Naive thymus-derived CD8-positive, alpha-beta T cell (primary cell): Measurements from ENCODE around the gene MACIR. TPM values are rescaled to one million over a fixed set of nuclear protein-coding genes. Genes with fewer than 3 reads are reported as not detected.

Source experiments
- ATAC-seq, 2 donors: fragments of 150-1000 bp; cut with Tn5 transposase in 1 of 2; sonication (Bioruptor Pico), chemical (Tn5 transposase) in 1 of 2; 1 replicate in 1 of 2; 2 replicates in 1 of 2; pipeline ENCODE4 v1.10.0; 2021; ENCODE audit warnings: mild to moderate bottlenecking in 2 of 2, moderate library complexity in 2 of 2
- POLR2A ChIA-PET: fragments of 350-600 bp; sonication (Branson Sonifier 250); formaldehyde crosslinking; loops from one replicate; lab custom pipeline; 2021; ENCODE audit warnings: antibody characterized with exemption; lab: Charles Lee
- DNase-seq, 10 donors: peaks; one replicate each; pipeline versions ENCODE4 v3.0.0 to v3.0.0-alpha.2; 2020 to 2022
- H3K27ac Mint-ChIP-seq, 10 donors: one replicate each; pipeline ENCODE4 v1.8.0; 2020 to 2022; ENCODE audit warnings: mild to moderate bottlenecking in 10 of 10, mixed read lengths in 10 of 10, moderate library complexity in 4 of 10, inconsistent platforms in 1 of 10
- H3K27me3 Mint-ChIP-seq, 5 donors: one replicate each; pipeline ENCODE4 v1.8.0; 2021 to 2022; ENCODE audit warnings: mixed read lengths in 5 of 5
- H3K36me3 Mint-ChIP-seq, 3 donors: one replicate each; pipeline ENCODE4 v1.8.0; 2020 to 2022; ENCODE audit warnings: mixed read lengths in 3 of 3, mild to moderate bottlenecking in 2 of 3, inconsistent platforms in 1 of 3
- H3K4me1 Mint-ChIP-seq, 4 donors: one replicate each; pipeline ENCODE4 v1.8.0; 2021 to 2022; ENCODE audit warnings: mixed read lengths in 4 of 4
- H3K4me3 Mint-ChIP-seq, 10 donors: one replicate each; pipeline ENCODE4 v1.8.0; 2020 to 2022; ENCODE audit warnings: mild to moderate bottlenecking in 10 of 10, mixed read lengths in 10 of 10, moderate library complexity in 6 of 10, inconsistent platforms in 1 of 10
- H3K9me3 Mint-ChIP-seq, 9 donors: one replicate each; pipeline ENCODE4 v1.8.0; 2020 to 2022; ENCODE audit warnings: mixed read lengths in 9 of 9, mild to moderate bottlenecking in 3 of 9, inconsistent platforms in 1 of 9, moderate library complexity in 1 of 9
- polyA plus RNA-seq, 3 donors: library from polyadenylated mRNA; unstranded; fragments of 300-500 nt; fragmentation: Illumina TruSeq; gene quantifications; one replicate each; pipeline ENCODE4 v1.2.3, GENCODE V29; 2021
- total RNA-seq, 8 experiments: library from RNA in 2 of 8; stranded (reverse) in 2 of 8; gene quantifications; one replicate each; pipeline ENCODE4 v1.2.3 and lab custom pipeline; 2021 to 2026

The MACIR gene
- total and polyA plus RNA-seq, 5 experiments from 2014 or later = 0.76 to 2.2 (median 1.2) TPM

GRCh38 chr5:103224118-103224893 is 34.3 kb upstream of the MACIR start:
- no peak overlapping the region for H3K4me3 Mint-ChIP-seq
- ATAC-seq = peak; percentile 82 to 91
- H3K27ac Mint-ChIP-seq = peak overlapping the region in 1 of 10 donors; percentile 30

GRCh38 chr5:103224894-103225246 is 33.7 kb upstream of the MACIR start:
- DNase-seq (no peak), ATAC-seq (no peak)
- H3K4me1 Mint-ChIP-seq = peaks cover 0 to 2% (median 0%) of the 10 kb centered on the region in 4 donors
- no peak overlapping the region for H3K4me3 Mint-ChIP-seq
- no peak overlapping the region for H3K27ac Mint-ChIP-seq
- H3K27me3 Mint-ChIP-seq = peaks cover 1 to 31% (median 13%) of the 10 kb centered on the region in 5 donors
- POLR2A ChIA-PET = no interaction called here
- H3K36me3 Mint-ChIP-seq = peaks cover 0 to 9% (median 0%) of the 10 kb centered on the region in 3 donors
- no peaks in the 10 kb centered on the region for H3K9me3 Mint-ChIP-seq

More at GRCh38 chr5:103224118-103224893, 34.3 kb upstream of the MACIR start:
- H3K27me3 Mint-ChIP-seq = peaks cover 1 to 31% (median 13%) of the 10 kb centered on the region in 5 donors
- peaks cover 0 to 13% (median 0%) of the 10 kb centered on the region in 3 donors for H3K36me3 Mint-ChIP-seq
- POLR2A ChIA-PET = no interaction called here
- peak in 7 of 10 donors; percentile 14 to 51 (median 25) for DNase-seq
- peaks cover 0 to 2% (median 0%) of the 10 kb centered on the region in 4 donors for H3K4me1 Mint-ChIP-seq
- H3K9me3 Mint-ChIP-seq = peaks cover 0 to 4% (median 0%) of the 10 kb centered on the region in 9 donors

GRCh38 chr5:103228061-103228460 is 30.5 kb upstream of the MACIR start:
- peaks cover 0 to 2% (median 0%) of the 10 kb centered on the region in 4 donors for H3K4me1 Mint-ChIP-seq
- H3K4me3 Mint-ChIP-seq = no peak overlapping the region
- ATAC-seq (no peak), DNase-seq (no peak)
- H3K9me3 Mint-ChIP-seq = no peaks in the 10 kb centered on the region
- H3K27ac Mint-ChIP-seq = no peak overlapping the region
- H3K27me3 Mint-ChIP-seq = peaks cover 1 to 31% (median 13%) of the 10 kb centered on the region in 5 donors
- POLR2A ChIA-PET = no interaction called here
- peaks cover 0 to 5% (median 0%) of the 10 kb centered on the region in 3 donors for H3K36me3 Mint-ChIP-seq

- DNase-seq = no peak
- H3K27ac Mint-ChIP-seq = no peak overlapping the region
- H3K27me3 Mint-ChIP-seq = peaks cover 1 to 31% (median 13%) of the 10 kb centered on the region in 5 donors
- H3K4me1 Mint-ChIP-seq = peaks cover 0 to 2% (median 0%) of the 10 kb centered on the region in 4 donors
- POLR2A ChIA-PET = no interaction called here
- H3K36me3 Mint-ChIP-seq = peaks cover 0 to 5% (median 0%) of the 10 kb centered on the region in 3 donors
- H3K4me3 Mint-ChIP-seq = no peak overlapping the region
- no peak for ATAC-seq
- H3K9me3 Mint-ChIP-seq = no peaks in the 10 kb centered on the region
Measured at GRCh38 chr5:103228588-103228987, 30.0 kb upstream of the MACIR start.

GRCh38 chr5:103232393-103232999 is 26.1 kb upstream of the MACIR start:
- H3K27me3 Mint-ChIP-seq = peaks cover 1 to 13% (median 5%) of the 10 kb centered on the region in 5 donors
- POLR2A ChIA-PET = no interaction called here

GRCh38 chr5:103234239-103234975 is 24.2 kb upstream of the MACIR start:
- H3K4me3 Mint-ChIP-seq = no peak overlapping the region
- H3K9me3 Mint-ChIP-seq = peaks cover 0 to 12% (median 7%) of the 10 kb centered on the region in 9 donors
- peaks cover 0 to 11% (median 0%) of the 10 kb centered on the region in 3 donors for H3K36me3 Mint-ChIP-seq
- POLR2A ChIA-PET = no interaction called here
- no peaks in the 10 kb centered on the region for H3K4me1 Mint-ChIP-seq
- H3K27me3 Mint-ChIP-seq = peaks cover 3 to 15% (median 4%) of the 10 kb centered on the region in 5 donors
- H3K27ac Mint-ChIP-seq = no peak overlapping the region
- ATAC-seq (no peak), DNase-seq (no peak)

More at GRCh38 chr5:103232393-103232999, 26.1 kb upstream of the MACIR start:
- no peak overlapping the region for H3K27ac Mint-ChIP-seq
- H3K4me1 Mint-ChIP-seq = no peaks in the 10 kb centered on the region
- DNase-seq (peak in 4 of 10 donors; percentile 17 to 39 (median 34)), ATAC-seq (peak; percentile 68 to 80)
- no peaks in the 10 kb centered on the region for H3K9me3 Mint-ChIP-seq
- peaks cover 0 to under 1% (median 0%) of the 10 kb centered on the region in 3 donors for H3K36me3 Mint-ChIP-seq
- no peak overlapping the region for H3K4me3 Mint-ChIP-seq

GRCh38 chr5:103235891-103236290 is 22.7 kb upstream of the MACIR start:
- H3K4me3 Mint-ChIP-seq = no peak overlapping the region
- H3K27me3 Mint-ChIP-seq = peaks cover 4 to 17% (median 5%) of the 10 kb centered on the region in 5 donors
- POLR2A ChIA-PET = no interaction called here
- no peak overlapping the region for H3K27ac Mint-ChIP-seq
- peaks cover 0 to 22% (median 13%) of the 10 kb centered on the region in 9 donors for H3K9me3 Mint-ChIP-seq
- H3K4me1 Mint-ChIP-seq = no peaks in the 10 kb centered on the region
- DNase-seq (no peak), ATAC-seq (no peak)
- peaks cover 0 to 20% (median 0%) of the 10 kb centered on the region in 3 donors for H3K36me3 Mint-ChIP-seq

GRCh38 chr5:103237778-103238177 is 20.8 kb upstream of the MACIR start:
- peaks cover 10 to 25% (median 11%) of the 10 kb centered on the region in 5 donors for H3K27me3 Mint-ChIP-seq
- POLR2A ChIA-PET = no interaction called here
- H3K9me3 Mint-ChIP-seq = peaks cover 0 to 26% (median 16%) of the 10 kb centered on the region in 9 donors
- no peaks in the 10 kb centered on the region for H3K4me1 Mint-ChIP-seq
- DNase-seq (no peak), ATAC-seq (no peak)
- H3K36me3 Mint-ChIP-seq = peaks cover 0 to 20% (median 0%) of the 10 kb centered on the region in 3 donors
- H3K4me3 Mint-ChIP-seq = no peak overlapping the region
- no peak overlapping the region for H3K27ac Mint-ChIP-seq

- H3K4me3 Mint-ChIP-seq = no peak overlapping the region
- ATAC-seq = no peak
- peaks cover 1 to 21% (median 14%) of the 10 kb centered on the region in 9 donors for H3K9me3 Mint-ChIP-seq
- H3K27ac Mint-ChIP-seq = no peak overlapping the region
- peaks cover 0 to 16% (median 0%) of the 10 kb centered on the region in 3 donors for H3K36me3 Mint-ChIP-seq
- peaks cover 6 to 17% (median 10%) of the 10 kb centered on the region in 4 donors for H3K4me1 Mint-ChIP-seq
- POLR2A ChIA-PET = no interaction called here
- peaks cover 23 to 53% (median 35%) of the 10 kb centered on the region in 5 donors for H3K27me3 Mint-ChIP-seq
- DNase-seq = no peak
Measured at GRCh38 chr5:103243665-103244064, 14.9 kb upstream of the MACIR start.

GRCh38 chr5:103244398-103244797 is 14.2 kb upstream of the MACIR start:
- no peak overlapping the region for H3K27ac Mint-ChIP-seq
- peaks cover 6 to 17% (median 10%) of the 10 kb centered on the region in 4 donors for H3K4me1 Mint-ChIP-seq
- H3K9me3 Mint-ChIP-seq = peaks cover 2 to 14% (median 10%) of the 10 kb centered on the region in 9 donors
- POLR2A ChIA-PET = no interaction called here
- H3K27me3 Mint-ChIP-seq = peaks cover 27 to 60% (median 34%) of the 10 kb centered on the region in 5 donors
- no peak for ATAC-seq
- no peak for DNase-seq
- H3K4me3 Mint-ChIP-seq = no peak overlapping the region
- peaks cover 0 to 10% (median 4%) of the 10 kb centered on the region in 3 donors for H3K36me3 Mint-ChIP-seq

- POLR2A ChIA-PET = no interaction called here
Measured at GRCh38 chr5:103245761-103246160, 12.8 kb upstream of the MACIR start.

GRCh38 chr5:103247118-103247517 is 11.4 kb upstream of the MACIR start:
- Mint-ChIP-seq H3K27ac (no peak overlapping the region), H3K4me3 (no peak overlapping the region), H3K4me1 (peaks cover 6 to 17% (median 10%) of the 10 kb centered on the region in 4 donors), H3K36me3 (peaks cover 0 to 6% (median 0%) of the 10 kb centered on the region in 3 donors), H3K27me3 (peaks cover 30 to 72% (median 38%) of the 10 kb centered on the region in 5 donors), H3K9me3 (peaks cover 0 to 10% (median under 1%) of the 10 kb centered on the region in 9 donors)
- POLR2A ChIA-PET = no interaction called here
- DNase-seq = no peak
- ATAC-seq = no peak

More at GRCh38 chr5:103245761-103246160, 12.8 kb upstream of the MACIR start:
- Mint-ChIP-seq H3K4me3 (peak overlapping the region in 3 of 10 donors; percentile 1 to 34 (median 12)), H3K9me3 (peaks cover 0 to 10% (median 4%) of the 10 kb centered on the region in 9 donors), H3K27ac (no peak overlapping the region), H3K27me3 (peaks cover 28 to 73% (median 35%) of the 10 kb centered on the region in 5 donors), H3K36me3 (peaks cover 0 to 5% (median 0%) of the 10 kb centered on the region in 3 donors), H3K4me1 (peaks cover 6 to 17% (median 10%) of the 10 kb centered on the region in 4 donors)
- ATAC-seq (peak; percentile 64 to 85), DNase-seq (peak in 3 of 10 donors; percentile 23 to 46 (median 35))
